Ishikawa (cell line): ENCODE data around the gene USO1.

ENCODE experiments used
- CEBPB ChIP-seq: IDR thresholded peaks from 2 replicates; pipeline ENCODE4 v1.6.1; 2012
- CREB1 ChIP-seq: IDR thresholded peaks from 2 replicates; pipeline ENCODE4 v1.6.1; 2012; ENCODE audit warnings: low read depth
- EGR1 ChIP-seq: IDR thresholded peaks from 2 replicates; pipeline ENCODE4 v1.6.1; 2012
- EP300 ChIP-seq: IDR thresholded peaks from 2 replicates; pipeline ENCODE4 v1.6.1; 2012; ENCODE audit warnings: borderline replicate concordance
- FOXM1 ChIP-seq: IDR thresholded peaks from 2 replicates; pipeline ENCODE4 v1.6.1; 2012; ENCODE audit warnings: low read depth, borderline replicate concordance
- MAX ChIP-seq: IDR thresholded peaks from 2 replicates; pipeline ENCODE4 v1.6.1; 2012
- NFIC ChIP-seq: IDR thresholded peaks from 2 replicates; pipeline ENCODE4 v1.6.1; 2012
- RAD21 ChIP-seq: IDR thresholded peaks from 2 replicates; pipeline ENCODE4 v1.6.1; 2012; ENCODE audit warnings: low read depth
- REST ChIP-seq: IDR thresholded peaks from 2 replicates; pipeline ENCODE4 v1.6.1; 2012; ENCODE audit warnings: low read depth, mild to moderate bottlenecking
- TAF1 ChIP-seq: IDR thresholded peaks from 2 replicates; pipeline ENCODE4 v1.6.1; 2012; ENCODE audit warnings: low read depth, mild to moderate bottlenecking
- TCF12 ChIP-seq: IDR thresholded peaks from 2 replicates; pipeline ENCODE4 v1.6.1; 2012; ENCODE audit warnings: low read depth
- TEAD4 ChIP-seq: IDR thresholded peaks from 2 replicates; pipeline ENCODE4 v1.6.1; 2012
- USF1 ChIP-seq: IDR thresholded peaks from 2 replicates; pipeline ENCODE4 v1.6.1; 2012
- YY1 ChIP-seq: IDR thresholded peaks from 2 replicates; pipeline ENCODE4 v1.6.1; 2012; ENCODE audit warnings: low read depth
- ZBTB7A ChIP-seq: IDR thresholded peaks from 2 replicates; pipeline ENCODE4 v1.6.1; 2012; ENCODE audit warnings: low read depth

USO1 gene

DNA sequence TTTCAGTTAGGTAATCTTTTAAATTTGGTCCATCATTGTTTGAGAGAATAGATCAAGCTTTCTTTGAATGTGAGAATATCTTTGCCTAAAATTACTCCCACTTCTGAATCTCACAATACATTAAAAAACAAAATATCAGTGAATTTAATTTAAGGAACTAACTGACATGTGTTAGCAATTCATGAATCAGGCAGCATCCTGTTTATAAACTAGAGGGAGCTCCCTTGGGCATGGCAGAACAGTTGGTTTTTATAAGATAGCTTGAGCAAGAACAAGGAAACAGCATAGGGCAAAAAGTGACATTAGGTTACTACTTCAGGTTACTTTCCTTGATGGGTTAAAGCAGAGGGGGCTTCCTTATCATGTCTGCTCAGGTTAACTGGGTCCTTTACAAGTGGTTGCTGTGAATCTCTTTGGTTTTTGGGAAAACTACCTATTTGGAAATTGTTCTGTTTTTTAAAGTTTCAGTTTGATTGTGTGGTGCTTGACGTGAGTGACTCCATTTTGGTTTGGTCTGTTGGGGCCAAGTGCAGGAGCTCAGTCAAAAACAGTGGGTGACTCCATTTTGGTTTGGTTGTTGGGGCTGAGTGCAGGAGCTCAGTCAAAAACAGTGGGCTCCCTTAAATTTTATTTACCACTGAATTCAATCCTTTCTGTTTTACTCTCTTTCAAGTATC lies 109.9 kb downstream of the USO1 start:
- no peak for TF ChIP-seq REST
- no peak for TF ChIP-seq USF1
- no peak for TF ChIP-seq EGR1

DNA sequence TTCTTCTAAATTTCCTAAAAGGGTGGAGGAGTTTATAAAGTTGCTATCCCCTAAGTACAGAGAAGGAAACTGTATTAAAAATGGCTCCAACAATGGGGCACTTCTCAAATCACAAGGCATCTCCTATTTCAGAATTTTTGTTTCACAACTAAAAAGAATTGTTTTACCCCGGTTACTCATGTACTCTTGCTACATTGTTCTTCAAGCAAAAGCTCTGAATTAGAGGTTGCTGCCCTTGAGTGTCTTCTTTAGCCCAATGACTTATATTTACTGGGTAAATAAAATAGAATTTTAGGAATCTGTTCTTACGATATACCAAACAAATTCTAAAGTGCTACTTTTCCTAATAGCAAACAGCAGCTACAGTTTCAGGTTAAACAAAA lies 110.4 kb downstream of the USO1 start:
- TF ChIP-seq TEAD4 (no peak), MAX (no peak), USF1 (no peak), YY1 (no peak), ZBTB7A (no peak), RAD21 (no peak), EP300 (no peak), CREB1 (no peak), TCF12 (no peak), FOXM1 (no peak), NFIC (no peak), EGR1 (no peak), REST (no peak), TAF1 (no peak), CEBPB (no peak)

- TF ChIP-seq TEAD4: no peak
- no peak for TF ChIP-seq FOXM1
- TF ChIP-seq TAF1: no peak
- TF ChIP-seq NFIC: no peak
- no peak for TF ChIP-seq MAX
- no peak for TF ChIP-seq CEBPB
- no peak for TF ChIP-seq REST
These were observed 117.5 kb downstream of the USO1 start for GRCh38 chr4:75841641-75842520.

DNA sequence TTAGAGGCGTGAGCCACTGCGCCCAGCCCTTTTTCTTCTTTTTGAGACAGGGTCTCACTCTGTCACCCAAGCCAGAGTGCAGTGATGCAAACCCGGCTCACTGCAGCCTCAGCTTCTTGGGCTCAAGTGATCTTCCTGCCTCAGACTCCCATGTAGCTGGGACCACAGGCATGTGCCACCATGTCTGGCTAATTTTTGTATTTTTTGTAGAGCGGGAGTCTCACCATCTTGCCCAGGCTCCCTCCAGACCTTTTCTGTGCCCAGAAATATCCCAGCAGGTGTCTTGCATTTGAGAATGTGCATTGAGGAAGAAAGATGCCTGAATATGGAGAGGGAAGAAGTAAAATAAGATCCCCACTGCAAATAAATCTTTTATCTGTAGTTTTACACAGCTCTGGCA lies 119.2 kb downstream of the USO1 start:
- TF ChIP-seq TEAD4 (no peak), CREB1 (no peak), FOXM1 (no peak), ZBTB7A (no peak), TAF1 (no peak), TCF12 (no peak), YY1 (no peak), USF1 (no peak), RAD21 (no peak), EP300 (no peak), CEBPB (no peak), REST (no peak), EGR1 (no peak), NFIC (no peak), MAX (no peak)
